MM.1S (cell line): ENCODE data around the gene SMYD2.

Experiments
- DNase-seq: peaks from one replicate; pipeline ENCODE4 v3.0.0-alpha.2; 2015
- H2AFZ ChIP-seq: fragments of 300-600 bp; sonication (generic); 2 replicates; pipeline ENCODE4 v1.6.0; 2016; ENCODE audit warnings: antibody characterized with exemption, low read length
- H3F3A ChIP-seq: fragments of 300-600 bp; sonication (generic); 2 replicates; pipeline ENCODE4 v1.6.1; 2016; ENCODE audit warnings: mild to moderate bottlenecking, antibody characterized with exemption, low read length, moderate library complexity, mixed read lengths; ENCODE audit not compliant: insufficient read depth
- H3K27ac ChIP-seq: fragments of 300-600 bp; sonication (generic); 2 replicates; pipeline ENCODE4 v1.5.1; 2016; ENCODE audit warnings: mild to moderate bottlenecking, low read length
- H3K27me3 ChIP-seq: fragments of 300-600 bp; sonication (generic); replicated peaks from 2 replicates; pipeline ENCODE4 v1.6.0; 2016; ENCODE audit warnings: low read length; ENCODE audit not compliant: insufficient read depth
- H3K36me3 ChIP-seq: fragments of 300-600 bp; sonication (generic); replicated peaks from 2 replicates; pipeline ENCODE4 v1.6.1; 2016; ENCODE audit warnings: mild to moderate bottlenecking, low read length, mixed read lengths; ENCODE audit not compliant: insufficient read depth
- H3K4me1 ChIP-seq: fragments of 300-600 bp; sonication (generic); 2 replicates; pipeline ENCODE4 v1.6.1; 2016; ENCODE audit warnings: low read length, mixed read lengths
- H3K4me2 ChIP-seq: fragments of 300-600 bp; sonication (generic); 2 replicates; pipeline ENCODE4 v1.6.0; 2016; ENCODE audit warnings: low read depth, low read length
- H3K4me3 ChIP-seq: fragments of 300-600 bp; sonication (generic); 2 replicates; pipeline ENCODE4 v1.5.1; 2016; ENCODE audit warnings: low read length, mixed read lengths
- H3K79me2 ChIP-seq: fragments of 300-600 bp; sonication (generic); 2 replicates; pipeline ENCODE4 v1.6.1; 2016; ENCODE audit warnings: mixed run types, low read length, mixed read lengths
- H3K9ac ChIP-seq: fragments of 300-600 bp; sonication (generic); 2 replicates; pipeline ENCODE4 v1.6.1; 2016; ENCODE audit warnings: low read length, mixed read lengths
- H3K9me2 ChIP-seq: fragments of 300-600 bp; sonication (generic); replicated peaks from 2 replicates; pipeline ENCODE4 v1.6.1; 2016; ENCODE audit warnings: mild to moderate bottlenecking, low read length, mixed read lengths; ENCODE audit not compliant: insufficient read depth
- H3K9me3 ChIP-seq: fragments of 300-600 bp; sonication (generic); replicated peaks from 2 replicates; pipeline ENCODE4 v1.6.1; 2016; ENCODE audit warnings: mild to moderate bottlenecking, low read length, mixed read lengths; ENCODE audit not compliant: insufficient read depth
- H4K20me1 ChIP-seq: fragments of 300-600 bp; sonication (generic); 2 replicates; pipeline ENCODE4 v1.6.1; 2016; ENCODE audit warnings: mild to moderate bottlenecking, low read length, moderate library complexity, mixed read lengths; ENCODE audit not compliant: insufficient read depth
- EZH2 ChIP-seq: fragments of 300-600 bp; sonication (generic); optimal IDR thresholded peaks from 2 replicates; pipeline ENCODE3; 2017; ENCODE audit warnings: low read depth, mild to moderate bottlenecking, antibody characterized with exemption, low read length, mixed read lengths
- EZH2phosphoT487 ChIP-seq: fragments of 300-600 bp; sonication (generic); IDR thresholded peaks from 2 replicates; pipeline ENCODE4 v1.6.1; 2018; ENCODE audit warnings: antibody characterized with exemption, low read length
- TF ChIP-seq, protein P1 (sequence below): fragments of 300-600 bp; sonication (generic); IDR thresholded peaks from 2 replicates; pipeline ENCODE4 v1.5.1; 2016; ENCODE audit warnings: antibody characterized with exemption, low read length, mixed read lengths

Gene SMYD2

DNA sequence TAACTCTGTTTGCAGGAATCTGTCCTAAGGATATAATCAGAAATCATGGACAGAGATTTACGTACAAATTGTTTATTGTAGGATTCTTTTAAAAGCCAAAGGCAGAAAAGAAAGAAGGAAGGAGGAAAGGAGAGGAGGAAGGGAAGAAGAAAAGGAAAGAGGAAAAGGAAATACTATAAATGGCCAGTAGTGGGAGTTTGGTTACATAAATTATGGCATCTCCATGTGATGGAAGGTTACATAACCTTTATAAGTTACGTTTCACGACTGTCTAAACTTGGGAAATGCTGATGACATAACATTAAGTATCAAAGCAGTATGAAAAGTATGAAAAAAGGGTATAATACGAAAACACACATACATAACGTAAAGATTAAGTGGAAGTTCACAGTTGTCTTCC, 39.0 kb downstream of the SMYD2 start:
- Histone ChIP-seq H3K27ac (no peak overlapping the region), H3K4me1 (no peaks in the 10 kb centered on the region), H3K36me3 (no peaks in the 10 kb centered on the region), H3K9me3 (no peaks in the 10 kb centered on the region), H3F3A (no peaks in the 10 kb centered on the region), H3K4me3 (no peak overlapping the region), H4K20me1 (no peaks in the 10 kb centered on the region), H3K9ac (no peak overlapping the region), H3K27me3 (no peaks in the 10 kb centered on the region), H2AFZ (no peak overlapping the region), H3K79me2 (no peaks in the 10 kb centered on the region), H3K9me2 (no peaks in the 10 kb centered on the region), H3K4me2 (no peak overlapping the region)
- DNase-seq, result no peak
- TF ChIP-seq, protein P1, sequence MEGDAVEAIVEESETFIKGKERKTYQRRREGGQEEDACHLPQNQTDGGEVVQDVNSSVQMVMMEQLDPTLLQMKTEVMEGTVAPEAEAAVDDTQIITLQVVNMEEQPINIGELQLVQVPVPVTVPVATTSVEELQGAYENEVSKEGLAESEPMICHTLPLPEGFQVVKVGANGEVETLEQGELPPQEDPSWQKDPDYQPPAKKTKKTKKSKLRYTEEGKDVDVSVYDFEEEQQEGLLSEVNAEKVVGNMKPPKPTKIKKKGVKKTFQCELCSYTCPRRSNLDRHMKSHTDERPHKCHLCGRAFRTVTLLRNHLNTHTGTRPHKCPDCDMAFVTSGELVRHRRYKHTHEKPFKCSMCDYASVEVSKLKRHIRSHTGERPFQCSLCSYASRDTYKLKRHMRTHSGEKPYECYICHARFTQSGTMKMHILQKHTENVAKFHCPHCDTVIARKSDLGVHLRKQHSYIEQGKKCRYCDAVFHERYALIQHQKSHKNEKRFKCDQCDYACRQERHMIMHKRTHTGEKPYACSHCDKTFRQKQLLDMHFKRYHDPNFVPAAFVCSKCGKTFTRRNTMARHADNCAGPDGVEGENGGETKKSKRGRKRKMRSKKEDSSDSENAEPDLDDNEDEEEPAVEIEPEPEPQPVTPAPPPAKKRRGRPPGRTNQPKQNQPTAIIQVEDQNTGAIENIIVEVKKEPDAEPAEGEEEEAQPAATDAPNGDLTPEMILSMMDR, result peak; percentile 20; the same call in 1 of the 2 replicates
- TF ChIP-seq EZH2, result no peak

GRCh38 chr1:214321705-214322453, 40.9 kb downstream of the SMYD2 start:
- H3K36me3 ChIP-seq, result no peaks in the 10 kb centered on the region

DNA sequence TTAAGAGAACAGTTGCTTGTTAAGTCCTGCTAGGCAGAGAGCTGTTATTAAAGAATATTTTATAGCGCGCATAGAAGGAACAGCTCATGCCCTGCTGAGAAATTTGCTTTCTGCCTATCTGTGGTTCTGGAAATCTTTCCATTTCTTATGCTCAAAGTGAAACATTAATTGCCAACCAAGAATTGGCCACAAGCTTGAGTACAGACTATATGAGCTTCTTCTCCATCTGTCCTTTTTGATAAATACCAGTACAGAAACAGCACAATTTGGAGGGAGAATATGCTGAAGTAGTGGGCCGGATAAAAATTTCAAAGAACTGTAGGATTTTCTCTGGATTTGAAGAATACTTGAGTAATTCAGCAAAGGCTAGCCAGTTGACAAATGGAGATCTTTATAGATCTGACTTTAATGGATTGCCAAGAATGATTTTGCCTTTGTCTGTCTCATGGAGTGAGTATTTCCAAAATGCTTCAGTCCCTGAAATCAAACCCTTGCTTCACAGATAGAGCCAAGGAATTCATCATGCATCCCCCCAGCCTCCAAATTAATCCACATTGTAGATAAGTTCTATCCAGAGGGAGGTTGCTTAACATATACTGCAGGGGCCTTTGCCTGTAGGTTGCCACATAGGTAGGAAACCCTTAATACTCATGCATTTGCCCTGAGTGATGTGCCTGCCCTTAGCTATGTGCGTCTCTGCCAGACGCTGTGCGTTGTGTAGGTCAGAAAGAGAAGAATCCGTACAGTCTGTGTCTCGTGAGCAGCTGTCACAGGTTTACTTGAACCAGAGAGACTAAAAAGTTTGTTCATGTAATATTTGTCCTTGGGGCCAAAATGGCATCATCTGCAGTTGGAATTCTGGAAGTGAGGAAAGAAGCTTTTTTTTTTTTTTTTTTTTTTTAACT, 44.2 kb downstream of the SMYD2 start:
- TF ChIP-seq EZH2phosphoT487 (no peak), EZH2 (no peak)
- TF ChIP-seq, protein P1, result no peak

More at GRCh38 chr1:214321705-214322453, 40.9 kb downstream of the SMYD2 start:
- DNase-seq, result no peak
- Histone ChIP-seq H3F3A (no peaks in the 10 kb centered on the region), H3K4me1 (no peaks in the 10 kb centered on the region), H3K27ac (no peak overlapping the region), H3K4me2 (no peak overlapping the region), H3K9me3 (no peaks in the 10 kb centered on the region), H2AFZ (no peak overlapping the region), H3K27me3 (no peaks in the 10 kb centered on the region), H4K20me1 (no peaks in the 10 kb centered on the region), H3K9me2 (no peaks in the 10 kb centered on the region), H3K79me2 (no peaks in the 10 kb centered on the region), H3K4me3 (no peak overlapping the region), H3K9ac (no peak overlapping the region)
- TF ChIP-seq EZH2phosphoT487 (no peak), EZH2 (no peak)
- TF ChIP-seq, protein P1, result no peak

More for the DNA sequence above, 44.2 kb downstream of the SMYD2 start:
- Histone ChIP-seq H3K4me2 (no peak overlapping the region), H3K4me3 (no peak overlapping the region), H3K79me2 (no peaks in the 10 kb centered on the region), H4K20me1 (no peaks in the 10 kb centered on the region), H2AFZ (no peak overlapping the region), H3K36me3 (no peaks in the 10 kb centered on the region), H3K27ac (no peak overlapping the region), H3K4me1 (no peaks in the 10 kb centered on the region), H3F3A (no peaks in the 10 kb centered on the region), H3K9me3 (no peaks in the 10 kb centered on the region), H3K9me2 (no peaks in the 10 kb centered on the region), H3K9ac (no peak overlapping the region), H3K27me3 (no peaks in the 10 kb centered on the region)
- no peak for DNase-seq
